Neural progenitor cell (in vitro differentiated cells): Measurements from ENCODE around the gene CA5A.

Source experiments
- CTCF ChIP-seq: fragments of 200-600 bp; sonication (generic); IDR thresholded peaks from 2 replicates; pipeline ENCODE4 v1.5.1; 2017; ENCODE audit warnings: antibody characterized with exemption, mild to moderate bottlenecking
- EZH2 ChIP-seq: fragments of 200-600 bp; sonication (generic); IDR thresholded peaks from 2 replicates; pipeline ENCODE4 v1.6.1; 2017; ENCODE audit warnings: antibody characterized with exemption, mild to moderate bottlenecking, moderate library complexity
- EZH2phosphoT487 ChIP-seq: fragments of 200-600 bp; sonication (generic); IDR thresholded peaks from 2 replicates; pipeline ENCODE4 v1.6.1; 2017; ENCODE audit warnings: antibody characterized with exemption

- TF ChIP-seq CTCF: peak; percentile 60
- no peak for TF ChIP-seq EZH2
- no peak for TF ChIP-seq EZH2phosphoT487
Measured at GRCh38 chr16:87950765-87951551, 14.6 kb upstream of the CA5A start, which contains the start of gene BANP.
